ENCODE measurements around the gene COPB1.

The COPB1 gene

DNA sequence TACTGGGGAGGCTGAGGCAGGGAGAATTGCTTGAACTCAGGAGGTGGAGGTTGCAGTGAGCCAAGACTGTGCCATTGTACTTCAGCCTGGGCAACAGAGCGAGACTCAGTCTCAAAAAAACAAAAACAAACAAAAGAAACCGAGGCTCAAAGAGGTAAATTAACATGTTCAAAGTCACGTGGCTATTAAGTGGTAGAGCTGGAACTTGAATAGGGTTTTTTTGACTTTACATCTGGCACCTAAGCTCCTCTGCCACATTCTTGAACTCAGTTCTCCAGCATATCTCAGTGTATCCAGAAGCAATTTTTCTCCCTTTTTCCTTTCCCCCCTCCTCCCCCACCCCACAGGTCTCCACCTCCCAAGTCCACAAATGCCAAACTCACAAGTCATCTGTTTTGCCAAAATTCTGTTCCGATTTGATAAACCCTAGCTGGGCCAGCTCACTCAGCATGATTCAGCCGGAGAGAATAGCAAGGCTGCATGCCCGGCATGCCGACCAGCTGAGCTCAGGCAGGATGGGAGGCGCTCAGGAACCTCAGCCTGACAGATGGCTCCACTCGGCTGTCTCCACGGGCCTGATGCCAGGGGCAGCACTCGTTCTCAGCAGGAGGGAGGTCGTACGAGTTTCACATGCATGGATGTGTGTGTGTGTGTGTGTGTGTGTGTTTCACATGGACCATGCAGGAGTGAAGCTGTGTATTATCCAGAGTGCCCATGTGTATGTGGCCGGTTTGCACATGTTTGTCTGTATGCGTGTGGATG, 77.4 kb downstream of the COPB1 start:
- Mint-ChIP-seq H3K9me3 (no peaks in the 10 kb centered on the region), H3K4me3 (no peak overlapping the region), H3K27ac (no peak overlapping the region), H3K4me1 (no peaks in the 10 kb centered on the region), H3K27me3 (no peaks in the 10 kb centered on the region), H3K36me3 (peaks cover 6% of the 10 kb centered on the region)

DNA sequence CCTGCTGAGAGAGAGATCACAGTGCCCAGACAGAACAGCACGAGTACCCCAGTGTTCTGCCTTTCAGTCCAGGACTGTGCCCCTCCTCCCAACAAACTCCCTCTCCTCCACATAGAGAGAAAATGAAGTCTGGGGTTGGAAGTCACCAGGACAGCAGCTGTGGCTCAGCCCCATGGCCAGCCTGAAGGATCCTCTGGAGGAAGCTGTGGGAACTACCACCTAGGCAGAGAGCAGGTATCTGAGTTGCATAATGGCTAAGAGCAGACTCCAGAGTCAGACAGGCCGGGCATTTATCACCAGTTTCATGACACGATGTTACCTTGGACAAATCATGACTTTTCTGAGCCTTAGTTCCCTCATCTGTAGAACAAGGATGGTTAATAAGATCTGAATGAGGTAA, 79.4 kb downstream of the COPB1 start:
- Mint-ChIP-seq H3K27ac (no peak overlapping the region), H3K27me3 (no peaks in the 10 kb centered on the region), H3K4me1 (peaks cover 14% of the 10 kb centered on the region), H3K36me3 (no peaks in the 10 kb centered on the region), H3K9me3 (no peaks in the 10 kb centered on the region), H3K4me3 (no peak overlapping the region)

DNA sequence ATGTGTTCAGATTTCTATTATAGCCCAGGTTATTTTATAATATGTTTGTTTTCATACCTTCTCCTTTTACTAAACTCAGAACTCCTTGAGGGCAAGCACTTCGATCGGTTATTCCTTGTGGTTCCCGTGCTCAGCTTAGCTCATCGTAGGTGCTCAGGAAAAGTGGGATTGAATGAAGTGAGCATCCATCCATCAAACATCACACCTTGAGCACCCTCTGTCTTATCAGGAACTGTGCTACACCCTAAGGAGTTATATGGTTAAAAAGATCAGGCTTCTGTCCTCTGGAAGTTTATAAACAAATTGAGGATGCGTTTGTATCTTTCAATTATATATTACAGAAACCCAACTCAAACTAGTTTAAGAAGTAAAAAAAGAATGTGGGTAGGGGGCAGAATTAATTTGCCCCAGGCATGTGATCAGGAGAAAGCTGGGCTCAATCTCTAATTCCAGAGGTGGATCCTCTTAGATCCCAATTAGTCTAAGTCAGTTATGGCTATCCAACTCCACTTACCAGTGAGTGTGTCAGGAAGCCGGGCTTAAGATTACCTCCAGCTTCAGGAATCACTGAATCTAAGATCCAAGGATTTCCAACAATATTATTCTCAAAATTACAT, 80.7 kb downstream of the COPB1 start:
- Mint-ChIP-seq H3K27ac (no peak overlapping the region), H3K27me3 (no peaks in the 10 kb centered on the region), H3K36me3 (no peaks in the 10 kb centered on the region), H3K4me1 (peaks cover 27% of the 10 kb centered on the region), H3K4me3 (no peak overlapping the region), H3K9me3 (no peaks in the 10 kb centered on the region)

DNA sequence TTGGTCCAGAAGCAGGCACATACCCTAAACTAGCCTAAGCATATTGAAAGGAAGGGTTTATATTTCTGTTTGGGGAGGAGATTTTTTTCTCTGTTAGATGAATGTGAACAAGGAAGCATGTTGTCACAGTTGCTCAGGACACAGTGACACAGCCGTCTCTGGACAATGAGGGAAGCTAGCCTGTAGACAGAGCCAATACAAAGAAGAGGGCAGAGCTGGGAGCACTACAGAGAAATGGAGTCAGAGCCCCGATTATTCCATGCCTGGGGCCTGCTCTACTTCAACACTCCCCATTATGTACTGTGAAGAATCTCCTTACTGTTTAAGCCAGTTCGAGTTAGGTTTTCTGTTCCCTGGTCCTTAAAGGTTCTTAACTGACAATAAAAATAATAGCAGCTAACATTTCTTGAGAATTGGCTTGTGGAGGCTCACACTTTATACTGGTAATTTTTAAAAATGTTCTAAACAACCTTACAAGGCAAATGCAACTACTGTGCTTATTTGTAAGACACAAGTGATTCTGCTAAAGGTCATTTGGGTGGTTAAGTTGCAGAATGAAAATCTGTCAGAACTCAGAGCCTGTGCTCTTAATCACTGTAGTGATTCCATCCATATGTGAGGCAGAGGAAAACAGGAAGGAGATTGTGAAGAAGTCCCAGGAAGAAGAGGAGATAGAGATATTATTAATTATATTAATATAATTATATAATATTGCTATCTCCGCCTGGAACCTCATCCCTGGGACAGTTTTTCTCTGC, 81.8 kb downstream of the COPB1 start:
- no peaks in the 10 kb centered on the region for H3K36me3 Mint-ChIP-seq
- no peaks in the 10 kb centered on the region for H3K27me3 Mint-ChIP-seq
- H3K4me1 Mint-ChIP-seq = peaks cover 38% of the 10 kb centered on the region
- no peak overlapping the region for H3K4me3 Mint-ChIP-seq
- no peaks in the 10 kb centered on the region for H3K9me3 Mint-ChIP-seq
- H3K27ac Mint-ChIP-seq = peak overlapping the region; percentile 14

DNA sequence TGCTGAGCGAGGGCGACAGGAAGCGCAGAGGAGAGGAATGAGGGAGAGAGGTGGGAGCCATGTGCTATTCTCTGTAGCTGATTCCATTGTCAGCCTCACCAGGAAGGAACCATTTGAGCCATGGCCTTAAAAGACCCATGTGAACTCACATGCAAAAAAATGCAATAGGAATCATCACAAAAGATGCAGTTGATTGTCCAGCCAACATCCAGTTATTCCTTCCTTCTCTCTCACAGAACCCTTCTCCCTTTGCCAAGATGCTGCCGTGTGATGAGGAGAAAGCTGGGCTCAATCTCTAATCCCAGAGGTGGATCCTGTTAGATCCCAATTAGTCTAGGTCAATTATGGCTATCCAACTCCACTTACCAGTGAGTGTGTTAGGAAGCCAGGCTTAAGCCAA, 82.4 kb downstream of the COPB1 start:
- Mint-ChIP-seq H3K9me3 (no peaks in the 10 kb centered on the region), H3K4me1 (peaks cover 38% of the 10 kb centered on the region), H3K27ac (peak overlapping the region; percentile 14), H3K27me3 (no peaks in the 10 kb centered on the region), H3K36me3 (no peaks in the 10 kb centered on the region), H3K4me3 (no peak overlapping the region)

DNA sequence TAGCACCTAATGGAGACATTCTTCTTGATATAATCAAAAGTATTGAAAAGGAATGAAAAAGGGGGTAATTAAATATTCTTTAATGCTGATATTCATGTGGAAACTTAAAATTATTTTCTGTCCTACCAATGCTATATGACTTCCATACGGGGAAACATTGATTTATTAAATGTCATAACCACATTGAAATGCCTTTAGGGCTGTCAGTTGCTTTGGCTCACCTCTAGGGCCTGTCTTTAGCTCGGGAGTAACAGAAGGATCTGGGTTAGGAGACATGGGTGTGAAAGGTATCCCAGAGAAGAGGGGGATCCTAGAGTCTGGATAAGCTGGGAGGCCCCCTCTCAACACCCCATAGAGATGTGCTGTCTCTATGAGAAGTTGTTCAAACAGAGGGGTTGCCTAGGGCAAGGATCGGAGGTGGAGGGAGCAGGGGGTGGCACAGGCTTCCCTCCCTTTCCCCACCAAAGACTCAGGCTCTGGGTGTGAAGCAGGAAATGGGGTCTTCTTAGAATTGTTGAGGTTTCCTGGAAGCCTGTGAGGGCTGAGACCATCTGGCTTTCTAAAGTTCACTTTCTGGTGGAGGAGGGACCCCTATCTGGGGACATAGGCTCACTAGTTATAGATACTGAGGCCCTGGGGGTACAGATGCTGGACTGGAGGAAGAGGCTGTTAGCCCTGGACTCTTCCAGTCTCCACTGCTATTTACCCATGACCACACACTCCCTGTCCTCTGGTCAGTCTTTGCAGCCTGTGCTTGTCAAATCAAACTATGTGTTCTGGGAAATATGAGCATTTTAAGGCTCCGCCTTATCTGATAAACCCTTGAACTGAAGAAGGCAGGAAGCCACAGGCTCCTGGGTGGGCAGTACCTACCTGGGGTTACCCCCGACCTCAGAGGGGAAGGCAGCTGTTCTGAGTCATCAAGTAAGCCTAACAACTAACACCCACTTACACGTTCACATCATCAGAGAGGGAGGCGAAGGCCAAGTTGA, 84.8 kb downstream of the COPB1 start:
- Mint-ChIP-seq H3K4me1 (peaks cover 38% of the 10 kb centered on the region), H3K27ac (peak overlapping the region; percentile 57), H3K36me3 (no peaks in the 10 kb centered on the region), H3K9me3 (no peaks in the 10 kb centered on the region), H3K4me3 (peak overlapping the region; percentile 63), H3K27me3 (no peaks in the 10 kb centered on the region)

DNA sequence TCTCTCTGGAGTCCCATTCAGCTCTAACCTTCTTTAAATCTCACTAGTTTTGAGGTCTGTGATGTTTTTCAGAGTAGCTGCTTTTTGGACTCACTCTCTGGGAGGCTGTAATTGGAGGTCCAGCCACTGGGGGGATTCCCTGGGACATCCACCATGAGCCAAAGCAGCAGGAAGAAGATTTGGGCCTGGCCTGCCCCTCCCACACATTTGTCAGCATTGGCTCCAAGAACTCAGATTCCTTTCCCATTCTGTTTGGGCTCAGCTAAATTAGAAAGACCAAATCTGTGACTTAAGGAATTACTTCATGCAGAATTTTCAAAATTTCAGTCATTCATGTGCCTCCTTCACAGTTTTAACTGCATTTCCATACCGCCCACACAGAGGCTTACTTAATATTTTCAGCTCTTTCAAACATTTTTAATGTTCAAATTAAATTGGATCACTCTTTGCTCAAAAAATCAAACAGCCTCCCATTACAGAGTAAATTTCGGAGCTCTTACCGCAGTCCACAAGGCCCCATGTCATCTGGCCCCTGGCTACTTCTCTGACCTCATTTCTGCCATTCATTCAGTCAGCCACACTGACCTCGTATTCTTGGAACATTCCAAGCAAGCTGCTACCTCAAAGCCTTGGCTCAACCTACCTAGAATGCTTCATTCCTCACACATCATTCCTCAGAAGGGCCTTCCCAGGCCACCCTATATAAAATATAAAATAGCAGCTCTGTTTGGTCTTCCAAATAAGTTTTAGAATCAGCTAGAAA, 86.1 kb downstream of the COPB1 start:
- H3K36me3 Mint-ChIP-seq = no peaks in the 10 kb centered on the region
- H3K4me3 Mint-ChIP-seq = peak overlapping the region; percentile 6
- no peak overlapping the region for H3K27ac Mint-ChIP-seq
- H3K9me3 Mint-ChIP-seq = no peaks in the 10 kb centered on the region
- peaks cover 38% of the 10 kb centered on the region for H3K4me1 Mint-ChIP-seq
- no peaks in the 10 kb centered on the region for H3K27me3 Mint-ChIP-seq

DNA sequence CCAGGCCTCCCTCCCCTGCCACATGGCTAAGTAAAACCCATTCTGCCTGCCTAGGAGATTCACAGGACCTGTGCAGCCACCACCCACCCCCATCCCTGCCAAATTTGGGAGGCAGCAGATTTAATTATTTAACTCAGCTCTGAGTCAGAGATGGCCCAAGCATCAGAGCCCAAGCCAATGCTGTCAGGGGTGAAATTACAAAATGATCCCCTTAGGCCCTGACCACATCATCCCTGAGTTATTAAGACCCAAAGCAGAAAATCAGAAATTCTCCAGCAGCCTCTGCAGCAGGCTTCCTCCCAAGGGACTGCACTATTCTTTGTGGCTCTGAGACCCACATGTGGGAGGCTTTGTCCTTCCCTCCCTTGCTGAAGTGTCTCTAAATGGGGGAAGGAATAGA, 87.8 kb downstream of the COPB1 start:
- Mint-ChIP-seq H3K4me1 (peaks cover 36% of the 10 kb centered on the region), H3K36me3 (no peaks in the 10 kb centered on the region), H3K4me3 (no peak overlapping the region), H3K27ac (no peak overlapping the region), H3K27me3 (no peaks in the 10 kb centered on the region), H3K9me3 (no peaks in the 10 kb centered on the region)

DNA sequence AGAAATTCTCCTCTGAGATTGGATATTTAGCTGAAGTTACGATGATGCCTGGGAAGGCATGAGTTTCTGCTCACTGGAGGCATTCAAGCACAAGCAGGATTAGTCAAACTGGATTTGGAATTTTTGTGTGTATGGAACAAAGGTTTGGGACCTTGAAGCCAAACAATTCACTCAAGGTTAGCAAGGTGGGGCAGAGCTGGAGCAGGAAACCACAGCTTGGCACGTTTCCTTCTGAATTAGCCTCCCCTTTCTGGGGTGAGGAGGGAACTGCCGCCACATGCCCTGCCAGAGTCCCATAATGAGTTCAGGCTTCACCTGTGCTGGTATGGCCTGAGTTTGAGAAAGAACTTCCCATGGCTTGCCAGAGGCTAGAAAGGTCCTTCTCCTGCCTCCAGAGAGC, 89.7 kb downstream of the COPB1 start:
- H3K4me1 Mint-ChIP-seq = peaks cover 21% of the 10 kb centered on the region

DNA sequence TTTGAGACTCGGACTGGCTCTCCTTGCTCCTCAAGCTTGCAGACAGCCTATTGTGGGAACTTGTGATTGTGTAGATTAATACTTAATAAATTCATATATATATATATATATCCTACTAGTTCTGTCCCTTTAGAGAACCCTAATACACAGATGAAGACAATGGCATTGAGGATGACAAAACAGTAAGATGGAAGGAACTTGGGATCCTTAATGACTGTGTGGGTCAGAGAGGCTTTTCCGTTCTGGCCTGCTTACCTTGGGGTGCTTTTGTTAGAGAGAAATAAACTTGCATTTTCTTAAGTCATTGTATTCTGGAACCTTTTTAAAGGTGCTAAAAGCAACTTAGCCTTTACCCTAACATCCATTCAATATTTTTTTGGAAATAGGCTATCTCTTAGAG, 91.0 kb downstream of the COPB1 start:
- H3K9me3 Mint-ChIP-seq = no peaks in the 10 kb centered on the region
- H3K36me3 Mint-ChIP-seq = no peaks in the 10 kb centered on the region
- H3K27ac Mint-ChIP-seq = no peak overlapping the region
- peaks cover 8% of the 10 kb centered on the region for H3K4me1 Mint-ChIP-seq
- H3K27me3 Mint-ChIP-seq = no peaks in the 10 kb centered on the region
- no peak overlapping the region for H3K4me3 Mint-ChIP-seq

More for the DNA sequence above, 89.7 kb downstream of the COPB1 start:
- H3K9me3 Mint-ChIP-seq = no peaks in the 10 kb centered on the region
- H3K27me3 Mint-ChIP-seq = no peaks in the 10 kb centered on the region
- H3K27ac Mint-ChIP-seq = no peak overlapping the region
- H3K4me3 Mint-ChIP-seq = no peak overlapping the region
- no peaks in the 10 kb centered on the region for H3K36me3 Mint-ChIP-seq
